Lower leg skin (tissue), 3 donors: ENCODE measurements around the gene THAP8.

Experiments used
- POLR2A ChIP-seq, 2 donors: fragments of 450-650 bp; IDR thresholded peaks; one replicate each; pipeline ENCODE4 v1.6.1; 2016 to 2017; ENCODE audit warnings: antibody characterized with exemption in 2 of 2, mild to moderate bottlenecking in 1 of 2, moderate library complexity in 1 of 2
- TF ChIP-seq, protein P1 (sequence below), 3 donors: fragments of 450-650 bp; IDR thresholded peaks; one replicate each; pipeline ENCODE4 v1.5.1; 2016; ENCODE audit warnings: antibody characterized with exemption in 3 of 3, mild to moderate bottlenecking in 3 of 3, moderate library complexity in 2 of 3

DNA sequence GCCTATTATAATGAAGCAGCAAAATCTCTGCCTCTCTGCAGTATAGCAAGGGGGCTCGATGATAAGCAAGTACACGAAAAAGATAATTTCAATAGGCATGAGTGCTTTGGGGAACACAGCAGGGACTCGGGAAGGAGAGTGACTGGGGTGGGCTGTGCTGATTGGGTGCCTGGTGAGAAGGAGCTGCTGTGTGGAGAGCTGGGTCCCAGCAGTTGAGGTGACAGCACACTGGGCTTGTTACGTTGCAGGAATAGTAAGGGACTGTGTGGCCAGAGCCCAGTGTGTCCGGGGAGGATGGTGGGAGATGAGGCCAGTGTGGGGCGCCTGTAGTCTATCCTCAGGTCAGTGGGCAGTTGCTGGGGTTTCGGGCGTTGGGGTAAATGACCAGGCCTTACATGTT lies 18.0 kb upstream of the THAP8 start:
- TF ChIP-seq, protein P1, sequence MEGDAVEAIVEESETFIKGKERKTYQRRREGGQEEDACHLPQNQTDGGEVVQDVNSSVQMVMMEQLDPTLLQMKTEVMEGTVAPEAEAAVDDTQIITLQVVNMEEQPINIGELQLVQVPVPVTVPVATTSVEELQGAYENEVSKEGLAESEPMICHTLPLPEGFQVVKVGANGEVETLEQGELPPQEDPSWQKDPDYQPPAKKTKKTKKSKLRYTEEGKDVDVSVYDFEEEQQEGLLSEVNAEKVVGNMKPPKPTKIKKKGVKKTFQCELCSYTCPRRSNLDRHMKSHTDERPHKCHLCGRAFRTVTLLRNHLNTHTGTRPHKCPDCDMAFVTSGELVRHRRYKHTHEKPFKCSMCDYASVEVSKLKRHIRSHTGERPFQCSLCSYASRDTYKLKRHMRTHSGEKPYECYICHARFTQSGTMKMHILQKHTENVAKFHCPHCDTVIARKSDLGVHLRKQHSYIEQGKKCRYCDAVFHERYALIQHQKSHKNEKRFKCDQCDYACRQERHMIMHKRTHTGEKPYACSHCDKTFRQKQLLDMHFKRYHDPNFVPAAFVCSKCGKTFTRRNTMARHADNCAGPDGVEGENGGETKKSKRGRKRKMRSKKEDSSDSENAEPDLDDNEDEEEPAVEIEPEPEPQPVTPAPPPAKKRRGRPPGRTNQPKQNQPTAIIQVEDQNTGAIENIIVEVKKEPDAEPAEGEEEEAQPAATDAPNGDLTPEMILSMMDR (IDR thresholded peaks at IDR 0.05), result no peak
- no peak for TF ChIP-seq POLR2A (IDR thresholded peaks at IDR 0.05)
